HG02623 (cell line): ENCODE measurements around the gene NUP93.
"Not testable (repeated sequence)": the region's sequence is repeated elsewhere in the genome, so short reads cannot be mapped to it uniquely, and the experiment has no call there.

Source experiments
- ATAC-seq: cut with Tn5 transposase; IDR thresholded peaks from one replicate; pipeline ENCODE4 v1.9.1; 2021; ENCODE audit warnings: moderate library complexity; ENCODE audit not compliant: unreplicated experiment

Gene NUP93

GRCh38 chr16:56884929-56885328 lies 155.0 kb downstream of the NUP93 start:
- not testable (repeated sequence) for ATAC-seq

GRCh38 chr16:56885446-56886162 lies 155.7 kb downstream of the NUP93 start:
- no peak for ATAC-seq

GRCh38 chr16:56886296-56886695 lies 156.4 kb downstream of the NUP93 start:
- ATAC-seq: no peak

GRCh38 chr16:56886826-56887225 lies 156.9 kb downstream of the NUP93 start:
- ATAC-seq: no peak

- ATAC-seq: peak; percentile 53
Observed at GRCh38 chr16:56888806-56889205, 158.9 kb downstream of the NUP93 start.

GRCh38 chr16:56889206-56889605 lies 159.3 kb downstream of the NUP93 start:
- ATAC-seq: no peak

- no peak for ATAC-seq
Observed at GRCh38 chr16:56891685-56892084, 161.8 kb downstream of the NUP93 start.

GRCh38 chr16:56892705-56893104 lies 162.8 kb downstream of the NUP93 start:
- ATAC-seq: no peak

GRCh38 chr16:56894331-56894917 lies 164.5 kb downstream of the NUP93 start:
- ATAC-seq: no peak

GRCh38 chr16:56895813-56896212 lies 165.9 kb downstream of the NUP93 start:
- no peak for ATAC-seq

- no peak for ATAC-seq
Observed at GRCh38 chr16:56896244-56896643, 166.3 kb downstream of the NUP93 start.

GRCh38 chr16:56897026-56897799 lies 167.3 kb downstream of the NUP93 start:
- no peak for ATAC-seq

- no peak for ATAC-seq
Observed at GRCh38 chr16:56898847-56899246, 168.9 kb downstream of the NUP93 start.
